Caki2 (cell line): ENCODE data around the gene SCPEP1. TPM values are rescaled to one million over a fixed set of nuclear protein-coding genes. Genes with fewer than 3 reads are reported as not detected.
"Not testable (repeated sequence)": the region's sequence is repeated elsewhere in the genome, so short reads cannot be mapped to it uniquely, and the experiment has no call there.

Source experiments
- DNase-seq: peaks from one replicate; pipeline ENCODE4 v3.0.0-alpha.2; 2015; ENCODE audit warnings: low read depth
- in situ Hi-C: cut with HindIII; loops from 2 replicates; pipeline ENCODE4 v1.10.0; 2016; ENCODE audit warnings: low sequenced_read_pairs, low pct_unique_long_range_greater_than_20kb, mixed read lengths
- total RNA-seq: library from RNA; depleted of rRNA; stranded (reverse); fragments of >200 nt; shearing (Covaris generic); gene quantifications from 2 replicates; pipeline ENCODE4 v1.2.3, GENCODE V29; 2014; ENCODE audit warnings: low replicate concordance; rRNA removed

The SCPEP1 gene, protein sequence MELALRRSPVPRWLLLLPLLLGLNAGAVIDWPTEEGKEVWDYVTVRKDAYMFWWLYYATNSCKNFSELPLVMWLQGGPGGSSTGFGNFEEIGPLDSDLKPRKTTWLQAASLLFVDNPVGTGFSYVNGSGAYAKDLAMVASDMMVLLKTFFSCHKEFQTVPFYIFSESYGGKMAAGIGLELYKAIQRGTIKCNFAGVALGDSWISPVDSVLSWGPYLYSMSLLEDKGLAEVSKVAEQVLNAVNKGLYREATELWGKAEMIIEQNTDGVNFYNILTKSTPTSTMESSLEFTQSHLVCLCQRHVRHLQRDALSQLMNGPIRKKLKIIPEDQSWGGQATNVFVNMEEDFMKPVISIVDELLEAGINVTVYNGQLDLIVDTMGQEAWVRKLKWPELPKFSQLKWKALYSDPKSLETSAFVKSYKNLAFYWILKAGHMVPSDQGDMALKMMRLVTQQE
- total RNA-seq, result 39.4 and 117 TPM in 2 replicates

DNA sequence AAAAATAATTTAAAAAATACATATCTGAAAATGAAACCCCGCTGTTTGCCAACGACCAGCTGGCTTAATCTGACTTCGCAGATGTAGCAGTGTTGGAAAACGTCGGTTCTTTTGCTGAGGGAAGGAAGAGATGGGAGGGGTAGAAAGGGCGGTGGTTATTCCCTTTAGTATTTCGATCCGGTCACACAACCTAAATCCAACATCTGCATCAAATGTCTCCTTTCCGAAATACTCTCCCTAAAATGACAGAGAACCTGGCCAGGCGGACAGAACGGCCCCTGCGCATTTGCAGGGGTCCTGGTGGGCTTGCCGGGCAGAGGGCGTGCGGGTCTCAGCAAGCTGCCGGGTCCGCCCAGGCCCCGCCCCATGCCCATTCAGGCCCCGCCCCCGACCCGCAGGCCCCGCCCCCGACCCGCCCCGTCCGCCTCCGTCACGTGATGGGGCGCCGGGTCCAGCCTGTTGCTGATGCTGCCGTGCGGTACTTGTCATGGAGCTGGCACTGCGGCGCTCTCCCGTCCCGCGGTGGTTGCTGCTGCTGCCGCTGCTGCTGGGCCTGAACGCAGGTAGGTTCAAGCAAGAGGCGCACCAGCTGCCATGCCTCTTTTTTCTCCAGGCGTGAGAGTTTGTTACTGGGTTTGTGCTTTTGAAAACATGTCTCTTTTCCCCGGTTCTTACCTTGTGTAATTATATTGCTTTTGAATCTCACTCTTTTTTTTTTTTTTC is at the start of gene SCPEP1:
Gene SCPEP1 (plus strand): TSS at position 459 of the 723 bp plus-strand sequence. CDS start 29 bp downstream, at position 488.
- DNase-seq, result peak; percentile 61
- in situ Hi-C loops, result no loop called here

DNA sequence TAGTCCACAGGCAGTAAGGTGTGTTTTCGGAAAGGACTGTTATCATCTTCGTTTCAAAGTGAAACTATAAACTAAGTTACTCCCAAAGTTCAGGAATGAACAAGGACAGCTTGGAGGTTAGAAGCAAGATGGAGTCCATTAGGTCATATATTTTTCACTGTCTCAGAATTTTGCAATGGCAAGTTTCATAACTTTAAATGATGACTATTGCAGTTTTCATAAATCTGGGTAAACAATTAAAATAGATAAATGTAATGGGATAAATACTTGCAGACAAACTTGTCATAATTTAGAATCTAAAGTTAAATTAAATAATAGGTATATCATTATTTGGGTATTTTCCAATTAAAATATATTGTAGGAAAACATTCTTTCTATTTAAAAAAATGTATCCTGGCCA is 49.3 kb upstream of the SCPEP1 start:
- in situ Hi-C loops, result no loop called here
- DNase-seq, result no peak

DNA sequence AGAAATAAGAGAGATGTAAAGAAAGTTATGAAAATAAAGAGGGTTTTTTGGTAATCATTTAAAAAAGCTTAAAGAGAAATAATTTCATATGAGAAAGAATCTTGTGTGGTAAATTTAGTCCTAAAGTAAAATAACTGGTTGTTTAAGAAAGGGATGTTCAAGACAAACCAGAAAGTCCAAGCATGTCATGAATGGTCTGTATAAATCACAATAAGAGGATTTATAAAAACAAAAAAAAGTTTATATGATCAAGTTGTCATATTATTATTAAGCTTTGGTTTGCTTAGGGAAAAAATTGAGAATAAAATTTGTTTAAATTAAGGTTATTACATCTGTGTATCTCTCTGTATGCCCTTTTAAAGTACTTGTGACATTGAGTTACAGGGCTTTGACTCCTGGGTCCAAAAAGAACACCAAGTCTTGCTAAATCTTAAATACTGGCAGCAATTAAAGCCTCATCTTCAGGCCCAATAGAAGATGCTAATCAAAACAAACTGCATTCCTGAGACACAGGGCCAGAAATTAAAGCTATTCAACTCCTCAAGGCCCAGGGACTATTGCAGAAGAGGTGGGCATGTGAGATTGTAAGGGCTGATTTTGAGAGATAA is 48.5 kb upstream of the SCPEP1 start:
- in situ Hi-C loops, result no loop called here
- DNase-seq, result peak; percentile 50

DNA sequence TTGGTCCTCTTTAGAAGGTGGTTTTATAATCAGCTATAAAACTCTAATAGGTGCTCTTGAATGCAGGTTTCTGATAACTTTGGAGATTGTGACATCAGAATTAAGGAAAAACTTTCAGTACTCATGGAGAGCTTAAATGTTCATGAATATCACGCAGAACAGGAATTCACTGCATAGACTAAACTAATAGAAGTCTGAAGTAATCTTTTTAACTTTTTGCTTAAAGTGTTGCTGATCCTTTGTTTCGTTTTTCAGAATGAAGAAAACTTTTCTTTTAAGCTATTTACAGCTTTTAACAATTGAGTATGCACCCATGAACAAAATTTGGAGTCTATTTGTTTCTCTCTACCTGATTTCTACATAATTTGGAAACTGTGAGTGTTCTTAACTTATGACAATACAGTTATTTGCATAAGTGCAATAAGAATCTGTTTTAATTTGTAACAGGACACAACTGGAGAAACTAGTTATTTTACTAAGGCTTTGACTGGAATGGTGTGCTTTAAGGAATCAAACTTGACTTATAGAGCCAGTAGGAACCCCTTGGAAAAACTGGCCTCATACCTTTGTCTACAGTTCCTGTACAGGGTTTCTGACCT is 47.1 kb upstream of the SCPEP1 start:
- no peak for DNase-seq
- in situ Hi-C loops, result no loop called here

DNA sequence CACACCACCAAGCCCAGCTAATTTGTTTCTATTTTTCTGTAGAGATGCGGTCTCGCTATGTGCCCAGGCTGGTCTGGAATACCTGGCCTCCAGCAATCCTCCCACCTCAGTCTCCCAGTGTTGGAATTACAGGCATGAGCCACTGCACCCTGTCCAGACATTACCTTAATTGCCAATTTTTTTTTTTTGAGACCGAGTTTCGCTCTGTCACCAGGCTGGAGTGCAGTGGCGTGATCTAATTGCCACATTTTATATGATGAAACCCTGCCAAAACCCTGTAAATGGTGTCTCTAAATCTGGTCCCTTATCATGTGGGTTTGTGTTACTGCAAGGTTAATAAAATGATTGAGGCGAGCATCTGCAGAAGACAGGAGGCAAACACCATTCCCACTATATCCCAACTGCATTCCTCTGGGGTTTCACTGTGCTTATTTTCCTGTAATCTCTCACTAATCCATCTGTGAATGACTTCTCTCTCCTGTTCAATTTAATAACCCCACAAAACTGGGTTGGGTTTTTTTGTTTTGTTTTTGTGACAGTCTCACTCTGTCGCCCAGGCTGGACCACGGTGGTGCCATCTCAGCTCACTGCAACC is 44.7 kb upstream of the SCPEP1 start:
- no peak for DNase-seq
- in situ Hi-C loops, result no loop called here

DNA sequence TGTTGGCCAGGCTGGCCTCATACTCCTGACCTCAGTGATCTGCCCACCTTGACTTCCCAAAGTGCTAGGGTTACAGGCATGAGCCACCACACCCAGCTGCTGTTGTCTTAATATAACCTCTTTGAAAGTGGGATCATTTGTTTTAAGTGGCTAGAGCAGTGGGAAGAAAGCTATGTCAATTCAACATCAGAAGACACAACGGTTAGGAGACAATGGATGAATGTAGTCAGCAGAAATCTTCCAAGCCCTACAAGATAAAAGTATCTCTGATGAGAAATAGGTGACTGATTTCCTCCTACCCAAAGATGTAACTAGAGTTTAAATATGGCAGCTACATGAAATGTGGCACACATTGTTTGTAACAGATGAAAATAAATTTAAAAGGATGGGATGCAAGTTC is 44.1 kb upstream of the SCPEP1 start:
- DNase-seq, result no peak
- in situ Hi-C loops, result no loop called here

DNA sequence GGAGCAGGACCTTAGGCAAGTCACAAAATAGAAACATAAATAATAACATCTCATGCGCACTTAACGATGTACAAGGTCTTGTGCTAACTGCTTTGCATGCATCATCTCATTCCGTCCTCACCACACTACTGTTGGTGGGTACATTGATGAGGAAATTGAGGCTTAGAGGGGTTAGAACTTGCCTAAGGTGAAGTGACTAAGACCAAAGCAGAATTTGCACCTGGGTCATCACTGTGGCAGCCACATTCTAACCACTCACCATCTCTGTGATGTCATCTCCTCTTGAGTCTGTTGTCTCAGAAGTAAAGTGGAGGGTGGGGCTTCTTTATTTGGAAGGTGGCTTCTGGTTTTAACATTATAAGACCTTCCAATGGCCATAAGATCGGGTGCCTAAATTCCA is 43.7 kb upstream of the SCPEP1 start:
- DNase-seq, result no peak
- in situ Hi-C loops, result no loop called here

DNA sequence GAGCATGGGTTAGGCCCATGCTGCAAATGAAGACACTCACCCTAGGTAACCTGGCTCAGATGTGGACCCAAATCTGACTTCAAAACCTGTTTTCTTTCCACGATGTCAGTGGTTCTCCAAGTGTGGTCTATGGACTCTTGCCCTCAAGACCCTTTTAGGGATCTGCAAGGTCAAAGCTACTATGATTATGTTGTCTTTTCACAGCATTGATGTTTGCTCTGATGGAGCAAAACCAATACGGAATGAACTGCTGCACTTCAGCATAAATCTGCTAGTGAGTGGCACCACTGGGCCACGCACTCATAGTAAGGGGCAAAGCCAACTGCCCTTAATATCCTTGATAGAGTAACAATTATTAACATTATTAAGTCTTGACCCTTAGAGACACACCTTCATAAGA is 42.5 kb upstream of the SCPEP1 start:
- in situ Hi-C loops, result no loop called here
- no peak for DNase-seq

DNA sequence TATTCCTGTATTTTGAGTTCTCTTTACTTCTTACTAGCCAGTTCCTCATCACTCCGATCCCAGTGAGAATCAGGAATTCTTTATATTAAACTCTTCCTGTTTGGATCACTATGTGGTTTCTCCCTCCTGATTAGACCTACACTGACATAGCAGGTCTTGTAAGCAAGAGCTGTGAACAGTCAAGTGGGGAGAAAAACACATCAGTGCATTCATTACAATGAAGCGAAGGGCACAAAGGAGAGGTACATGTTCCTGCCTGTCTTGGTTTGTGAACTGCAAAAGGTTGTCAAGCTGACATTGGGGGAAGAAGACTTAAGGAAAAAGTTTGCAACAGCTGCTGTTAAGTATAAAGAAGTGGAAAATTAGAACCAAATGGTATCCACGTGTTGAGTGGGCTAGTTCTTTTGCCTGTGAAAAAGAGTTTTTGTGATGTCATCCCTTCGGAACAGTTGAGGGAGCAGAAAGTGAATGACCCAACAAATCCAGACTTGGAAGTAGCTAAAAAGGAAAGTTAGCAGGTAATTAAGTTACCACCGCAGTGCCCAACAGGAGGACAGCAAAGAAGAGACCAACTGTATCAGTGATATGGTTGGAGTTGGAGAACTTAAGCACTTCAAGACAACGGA is 41.1 kb upstream of the SCPEP1 start:
- DNase-seq, result no peak
- in situ Hi-C loops, result no loop called here

DNA sequence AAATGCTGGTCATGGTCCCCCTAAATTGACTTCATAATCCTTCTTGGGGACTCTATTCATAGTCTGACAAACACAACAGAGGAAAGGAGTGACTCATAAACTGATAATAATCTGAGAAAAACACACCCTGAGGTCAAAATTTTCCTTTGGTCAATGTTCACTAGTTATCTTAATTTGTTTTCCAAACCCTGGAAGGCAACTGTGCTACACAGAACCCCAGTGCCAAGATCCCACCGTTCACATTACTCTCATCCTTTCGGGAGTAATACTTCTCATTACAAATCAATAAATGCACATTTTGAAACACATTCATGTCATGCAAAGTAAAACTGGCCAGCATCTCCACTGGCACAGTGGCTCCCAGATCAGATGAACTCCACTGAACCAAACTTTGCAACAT is 40.2 kb upstream of the SCPEP1 start:
- in situ Hi-C loops, result no loop called here
- no peak for DNase-seq

DNA sequence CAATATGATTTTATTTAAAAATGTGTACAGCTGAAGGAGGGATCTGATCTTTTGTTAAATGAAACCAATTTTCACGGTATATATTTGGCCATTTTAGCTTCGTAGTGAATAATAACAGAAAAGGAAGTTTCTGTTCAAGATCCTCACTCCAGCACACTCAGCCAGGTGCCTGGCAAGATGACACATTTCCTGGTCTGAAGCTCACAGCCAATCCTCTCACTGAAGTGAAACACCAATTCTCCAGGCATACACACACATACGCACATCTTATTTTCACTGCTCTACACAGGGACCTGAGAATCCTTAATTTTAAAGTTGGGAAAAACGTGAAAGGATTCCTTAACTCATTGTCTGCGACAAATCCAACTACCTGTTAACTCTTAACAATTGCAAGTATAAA is 39.7 kb upstream of the SCPEP1 start:
- in situ Hi-C loops, result not testable (repeated sequence)

DNA sequence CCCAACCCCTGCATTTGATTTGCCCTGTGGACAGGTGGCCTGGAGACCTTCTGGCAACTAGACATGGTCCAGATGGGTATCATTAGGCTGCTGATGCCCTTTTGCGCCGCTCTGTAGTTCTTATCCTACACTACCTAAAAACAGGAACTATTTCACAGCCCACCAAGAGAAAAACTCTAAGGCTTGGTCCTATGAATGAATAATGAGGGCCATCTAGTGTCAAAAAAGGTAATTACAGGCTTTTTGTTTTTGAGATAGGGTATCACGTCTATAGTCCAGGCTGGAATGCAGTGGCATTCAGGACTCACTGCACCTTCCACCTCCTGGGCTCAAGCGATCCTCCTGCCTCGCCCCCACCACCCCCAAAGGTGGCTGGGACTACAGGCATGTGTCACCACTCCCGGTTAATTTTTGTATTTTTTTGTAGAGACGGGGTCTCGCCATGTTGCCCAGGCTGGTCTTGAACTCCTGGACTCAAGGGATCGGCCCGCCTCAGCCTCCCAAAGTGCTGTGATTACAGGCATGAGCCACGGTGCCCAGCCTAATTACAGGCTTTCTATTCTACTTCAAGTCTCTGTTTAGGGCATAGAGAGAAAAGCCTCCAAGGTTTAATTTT is 38.0 kb upstream of the SCPEP1 start:
- in situ Hi-C loops, result no loop called here
- DNase-seq, result peak; percentile 38

More for the DNA sequence above, 39.7 kb upstream of the SCPEP1 start:
- DNase-seq, result not testable (repeated sequence)

DNA sequence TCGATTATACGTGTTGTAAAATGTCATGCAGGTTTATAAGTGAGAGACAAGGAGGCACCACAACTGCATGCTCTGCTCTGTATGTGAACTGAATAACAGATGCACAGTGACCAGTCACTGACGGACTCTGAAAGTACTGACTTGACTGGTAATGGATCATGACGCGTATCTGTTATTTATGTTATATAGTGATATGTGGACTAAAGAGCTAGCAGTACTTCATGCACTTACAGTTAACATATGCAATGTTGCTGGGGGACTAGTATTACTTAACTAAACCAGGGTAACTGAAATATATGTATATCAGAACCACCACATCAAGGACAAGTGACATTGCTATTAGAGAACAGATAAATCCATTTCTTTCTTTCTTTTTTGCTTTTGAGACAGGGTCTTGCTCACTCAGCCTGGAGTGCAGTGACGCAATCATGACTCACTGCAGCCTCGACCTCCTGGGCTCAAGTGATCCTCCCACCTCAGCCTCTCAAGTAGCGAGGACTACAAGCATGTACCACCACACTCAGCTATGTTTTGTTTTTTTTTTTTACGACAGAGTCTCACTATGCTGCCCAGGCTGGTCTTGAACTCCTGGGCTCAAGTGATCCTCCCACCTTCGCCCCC is 34.3 kb upstream of the SCPEP1 start:
- in situ Hi-C loops, result no loop called here

DNA sequence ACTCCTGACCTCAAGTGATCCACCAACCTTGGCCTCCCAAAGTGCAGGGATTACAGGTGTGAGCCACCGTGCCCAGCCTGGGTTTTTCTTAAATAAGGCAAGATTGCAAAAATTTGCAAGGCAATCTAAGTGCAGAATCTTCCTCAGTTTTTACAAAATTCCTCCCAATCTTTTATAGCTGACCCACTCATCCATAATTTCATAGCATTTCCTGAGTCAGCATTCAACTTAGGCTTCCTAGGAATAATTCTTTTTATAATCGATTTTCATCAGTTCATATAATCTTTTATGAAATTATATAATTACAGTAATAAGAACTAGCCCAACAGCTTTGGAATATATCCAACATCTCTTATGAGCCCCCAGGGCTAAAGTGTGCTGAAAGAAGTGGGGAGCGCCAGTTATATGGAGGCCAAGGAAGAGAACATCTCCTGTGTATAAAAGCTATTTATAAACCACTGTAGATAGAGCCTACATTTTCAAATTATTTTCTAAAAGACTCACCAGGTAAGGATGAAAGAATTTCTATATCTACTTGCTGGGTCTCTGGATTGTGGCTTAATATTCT is 31.9 kb upstream of the SCPEP1 start:
- in situ Hi-C loops, result no loop called here
- DNase-seq, result no peak

More for the DNA sequence above, 34.3 kb upstream of the SCPEP1 start:
- no peak for DNase-seq

DNA sequence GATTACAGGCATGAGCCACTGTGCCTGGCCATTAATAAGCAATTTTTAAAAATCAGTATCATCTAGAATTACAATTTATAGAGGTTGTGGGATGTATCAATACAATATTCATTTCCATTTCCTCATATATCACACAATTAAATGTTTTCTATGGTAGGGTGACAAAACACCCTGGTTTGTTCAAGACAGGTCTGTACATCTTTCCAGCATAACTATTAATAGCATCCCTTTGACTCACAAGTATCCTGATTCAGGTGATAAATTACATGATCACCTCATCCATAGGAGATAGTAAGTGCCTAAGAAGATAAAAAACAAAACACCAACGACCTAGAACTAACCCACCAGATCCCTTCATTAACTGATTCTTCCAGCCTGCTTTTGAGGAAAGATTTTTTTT is 30.2 kb upstream of the SCPEP1 start:
- in situ Hi-C loops, result no loop called here
- DNase-seq, result no peak

DNA sequence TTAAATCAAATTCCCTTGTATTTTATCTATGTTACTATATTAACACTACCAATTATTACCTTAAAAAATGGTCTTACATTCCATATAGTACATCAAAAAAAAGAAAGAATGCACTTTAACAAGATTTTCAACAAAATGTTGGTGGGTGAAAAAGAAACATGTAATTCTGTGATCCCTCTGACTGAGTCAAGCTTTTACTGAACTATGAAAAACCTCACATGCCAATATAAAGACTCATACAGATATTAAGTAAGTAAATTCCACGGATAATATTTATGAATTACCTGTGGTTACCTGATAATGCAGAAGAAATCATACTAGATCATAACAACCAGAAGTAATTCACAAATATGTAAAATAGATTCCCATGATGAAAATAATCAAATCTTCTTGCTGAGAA is 29.4 kb upstream of the SCPEP1 start:
- no peak for DNase-seq
- in situ Hi-C loops, result no loop called here

DNA sequence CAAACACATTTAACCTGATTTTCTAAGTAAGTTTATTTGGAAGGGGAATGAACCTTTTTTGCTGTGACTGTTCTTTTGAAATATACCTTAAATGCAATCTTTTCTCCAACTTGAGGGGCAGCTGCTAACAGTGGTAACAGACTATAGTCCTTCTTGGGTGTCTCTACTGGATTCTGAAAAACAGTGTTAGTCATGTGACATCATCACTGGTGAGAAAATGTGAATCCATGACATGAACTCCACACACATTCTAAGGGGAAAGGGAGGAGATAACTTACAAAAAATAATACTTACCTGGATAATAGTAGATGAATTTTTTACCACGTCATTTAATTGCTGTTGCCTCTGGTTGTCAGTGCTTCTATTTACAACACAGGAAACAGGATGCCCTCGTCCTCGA is 28.3 kb upstream of the SCPEP1 start:
- DNase-seq, result no peak
- in situ Hi-C loops, result no loop called here
